ENCODE measurements around the gene SRC.

- no peak for TF ChIP-seq CTCF (IDR thresholded peaks at IDR 0.05 in 2 of 3, conservative IDR thresholded peaks at IDR 0.05 in 1 of 3; ENCODE audit: borderline replicate concordance in 1 of 3, insufficient read depth in 1 of 3, low read depth in 2 of 3, low read length in 2 of 3)
- TF ChIP-seq, protein P1, sequence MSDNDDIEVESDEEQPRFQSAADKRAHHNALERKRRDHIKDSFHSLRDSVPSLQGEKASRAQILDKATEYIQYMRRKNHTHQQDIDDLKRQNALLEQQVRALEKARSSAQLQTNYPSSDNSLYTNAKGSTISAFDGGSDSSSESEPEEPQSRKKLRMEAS (IDR thresholded peaks at IDR 0.05), result no peak
- no peak for TF ChIP-seq EZH2 (IDR thresholded peaks at IDR 0.05)
- TF ChIP-seq, protein P2, sequence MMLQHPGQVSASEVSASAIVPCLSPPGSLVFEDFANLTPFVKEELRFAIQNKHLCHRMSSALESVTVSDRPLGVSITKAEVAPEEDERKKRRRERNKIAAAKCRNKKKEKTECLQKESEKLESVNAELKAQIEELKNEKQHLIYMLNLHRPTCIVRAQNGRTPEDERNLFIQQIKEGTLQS (IDR thresholded peaks at IDR 0.05), result no peak
- no peak for TF ChIP-seq CEBPB (IDR thresholded peaks at IDR 0.05; ENCODE audit: low read depth)
- TF ChIP-seq TCF7L2 (IDR thresholded peaks at IDR 0.05; ENCODE audit: borderline replicate concordance, extremely low read depth, insufficient read depth, insufficient read length), result no peak
- TF ChIP-seq, protein P3, sequence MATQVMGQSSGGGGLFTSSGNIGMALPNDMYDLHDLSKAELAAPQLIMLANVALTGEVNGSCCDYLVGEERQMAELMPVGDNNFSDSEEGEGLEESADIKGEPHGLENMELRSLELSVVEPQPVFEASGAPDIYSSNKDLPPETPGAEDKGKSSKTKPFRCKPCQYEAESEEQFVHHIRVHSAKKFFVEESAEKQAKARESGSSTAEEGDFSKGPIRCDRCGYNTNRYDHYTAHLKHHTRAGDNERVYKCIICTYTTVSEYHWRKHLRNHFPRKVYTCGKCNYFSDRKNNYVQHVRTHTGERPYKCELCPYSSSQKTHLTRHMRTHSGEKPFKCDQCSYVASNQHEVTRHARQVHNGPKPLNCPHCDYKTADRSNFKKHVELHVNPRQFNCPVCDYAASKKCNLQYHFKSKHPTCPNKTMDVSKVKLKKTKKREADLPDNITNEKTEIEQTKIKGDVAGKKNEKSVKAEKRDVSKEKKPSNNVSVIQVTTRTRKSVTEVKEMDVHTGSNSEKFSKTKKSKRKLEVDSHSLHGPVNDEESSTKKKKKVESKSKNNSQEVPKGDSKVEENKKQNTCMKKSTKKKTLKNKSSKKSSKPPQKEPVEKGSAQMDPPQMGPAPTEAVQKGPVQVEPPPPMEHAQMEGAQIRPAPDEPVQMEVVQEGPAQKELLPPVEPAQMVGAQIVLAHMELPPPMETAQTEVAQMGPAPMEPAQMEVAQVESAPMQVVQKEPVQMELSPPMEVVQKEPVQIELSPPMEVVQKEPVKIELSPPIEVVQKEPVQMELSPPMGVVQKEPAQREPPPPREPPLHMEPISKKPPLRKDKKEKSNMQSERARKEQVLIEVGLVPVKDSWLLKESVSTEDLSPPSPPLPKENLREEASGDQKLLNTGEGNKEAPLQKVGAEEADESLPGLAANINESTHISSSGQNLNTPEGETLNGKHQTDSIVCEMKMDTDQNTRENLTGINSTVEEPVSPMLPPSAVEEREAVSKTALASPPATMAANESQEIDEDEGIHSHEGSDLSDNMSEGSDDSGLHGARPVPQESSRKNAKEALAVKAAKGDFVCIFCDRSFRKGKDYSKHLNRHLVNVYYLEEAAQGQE (IDR thresholded peaks at IDR 0.05; ENCODE audit: low read depth), result no peak
- TF ChIP-seq EZH2phosphoT487 (IDR thresholded peaks at IDR 0.05; ENCODE audit: borderline replicate concordance), result no peak
- TF ChIP-seq POLR2A (IDR thresholded peaks at IDR 0.05; ENCODE audit: borderline replicate concordance, extremely low read depth, insufficient read depth, insufficient read length), result no peak
- TF ChIP-seq SRF (IDR thresholded peaks at IDR 0.05; ENCODE audit: low read depth), result no peak
- no peak for TF ChIP-seq YY1 (IDR thresholded peaks at IDR 0.05; ENCODE audit: extremely low read depth, insufficient replicate concordance, low read depth, low read length)
- no peak for TF ChIP-seq ZFX (IDR thresholded peaks at IDR 0.05)
Measured at GRCh38 chr20:37442547-37442946, 96.6 kb downstream of the SRC start.

Data from HCT116 (cell line).